ENCODE data around the gene TULP4. TPM values are rescaled to one million over a fixed set of nuclear protein-coding genes. Genes with fewer than 3 reads are reported as not detected.

Gene TULP4
- total and polyA plus RNA-seq, 2 of the 8 experiments (the other 6 are each of a cell fraction or from before 2014, with no cell fraction given) = 7.7 to 51.6 TPM

GRCh38 chr6:158284876-158285655, 27.2 kb upstream of the TULP4 start:
- Histone ChIP-seq H2AK5ac (ENCODE audit: low read depth, low read length) (no peak overlapping the region), H3K4me3 (ENCODE audit: extremely low read depth in 1 of 4, insufficient read depth in 2 of 4, low read depth in 3 of 4, low read length in 4 of 4) (peak overlapping the region in 1 of 4 experiments; percentile 38; a peak in 1 of 8 replicates), H4K20me1 (replicated peaks in 1 of 2; ENCODE audit: control insufficient read depth in 1 of 2, insufficient read depth in 2 of 2, low read length in 2 of 2) (no peaks in the 10 kb centered on the region), H2BK20ac (ENCODE audit: low read length) (0 out of 2 replicates have a peak overlapping the region, but pooled peaks have one; percentile 43), H3K4me1 (replicated peaks in 1 of 4; ENCODE audit: control insufficient read depth in 3 of 4, insufficient read depth in 4 of 4, low read length in 3 of 4) (peaks cover 10 to 18% (median 15%) of the 10 kb centered on the region in 4 experiments; a peak in 6 of 7 replicates), H3K9ac (replicated peaks in 1 of 4; ENCODE audit: extremely low read depth in 1 of 4, low read depth in 3 of 4, low read length in 3 of 4) (peak overlapping the region in 3 of 4 experiments; percentile 24 to 42 (median 40); a peak in 5 of 7 replicates), H2BK12ac (ENCODE audit: low read depth, low read length) (no peak overlapping the region), H2BK15ac (ENCODE audit: low read length) (no peak overlapping the region), H4K5ac (ENCODE audit: insufficient read length, low read depth, low read length) (no peak overlapping the region), H3K36me3 (ENCODE audit: control insufficient read depth in 2 of 4, insufficient read depth in 4 of 4, low read length in 3 of 4) (no peaks in the 10 kb centered on the region), H3K14ac (ENCODE audit: insufficient read length) (no peak overlapping the region), H3K4ac (replicated peaks; ENCODE audit: insufficient read length, low read depth, low read length) (no peak overlapping the region), H3K79me1 (ENCODE audit: low read depth, low read length) (peaks cover 4% of the 10 kb centered on the region; the same call in 1 of the 2 replicates), H3K4me2 (ENCODE audit: insufficient read depth in 1 of 2, low read depth in 2 of 2, low read length in 2 of 2) (peak overlapping the region; percentile 37 to 58; a peak in 2 of 4 replicates), H3K56ac (replicated peaks; ENCODE audit: insufficient read length, low read depth, low read length) (no peak overlapping the region), H3K23ac (ENCODE audit: insufficient read length) (no peak overlapping the region), H3K79me2 (ENCODE audit: control insufficient read depth in 1 of 2, insufficient read depth in 2 of 2, low read length in 2 of 2) (peaks cover 0 to 32% of the 10 kb centered on the region in 2 experiments; a peak in 2 of 4 replicates), H3K23me2 (ENCODE audit: low read depth, low read length) (no peaks in the 10 kb centered on the region), H2BK5ac (ENCODE audit: low read depth, low read length) (0 out of 2 replicates have a peak overlapping the region, but pooled peaks have one; percentile 1), H3K27me3 (replicated peaks in 1 of 4; ENCODE audit: control insufficient read depth in 3 of 4, extremely low read depth in 1 of 4, insufficient read depth in 3 of 4, low read length in 3 of 4) (no peaks in the 10 kb centered on the region), H3K9me3 (ENCODE audit: insufficient read depth in 2 of 2, low read depth in 1 of 2, low read length in 1 of 2) (no peaks in the 10 kb centered on the region), H4K91ac (replicated peaks; ENCODE audit: insufficient read length, low read length) (no peak overlapping the region), H2AFZ (ENCODE audit: low read length) (no peak overlapping the region), H4K8ac (ENCODE audit: extremely low read depth, insufficient read depth, low read length) (no peak overlapping the region), H3K18ac (ENCODE audit: extremely low read depth, low read length) (no peak overlapping the region; the same call in 1 of the 2 replicates), H3K27ac (ENCODE audit: low read depth, low read length) (peak overlapping the region; percentile 60; the same call in 1 of the 2 replicates), H2BK120ac (replicated peaks; ENCODE audit: low read depth, low read length) (no peak overlapping the region)
- 81% methylated on average over 6 of the region's 6 CpGs; no CpG with 5 or more reads in 1 of the 2 experiments for WGBS, 2 experiments (ENCODE audit: extremely low coverage in 1 of 2, insufficient coverage in 1 of 2, insufficient read length in 1 of 2, insufficient replicate concordance in 2 of 2, low coverage in 1 of 2, low lambda C conversion rate in 2 of 2, missing lambda C conversion rate in 1 of 2)
- DNase-seq (ENCODE audit: low read depth in 1 of 2, low spot score in 2 of 2) = no peak
- ChIA-PET POLR2A (ENCODE audit: partially characterized antibody) (interaction anchor here (1.1 kb wide), 1 partner anchor 22 kb away, joined by 3 read pairs; no protein-coding TSS in a partner anchor), CTCF (ENCODE audit: partially characterized antibody) (interaction anchor here (0.7 to 1.3 kb wide), 2 partner anchors 34 to 64 kb away, joined by 3 to 4 read pairs; no protein-coding TSS in a partner anchor)
- FAIRE-seq = no peak
- no peak for TF ChIP-seq BCL11A (IDR thresholded peaks at IDR 0.05; ENCODE audit: low read depth in 2 of 2, low read length in 2 of 2)
- TF ChIP-seq HDAC2 (IDR thresholded peaks at IDR 0.05; ENCODE audit: borderline replicate concordance in 1 of 2, low read depth in 2 of 2, low read length in 2 of 2) = 0 out of 4 replicates have a peak, but pooled peaks of 1 of the 2 experiments have one; percentile 76
- no peak for TF ChIP-seq RBBP5 (IDR thresholded peaks at IDR 0.05; ENCODE audit: borderline replicate concordance, low read depth, low read length)
- no peak for TF ChIP-seq POLR2AphosphoS5 (IDR thresholded peaks at IDR 0.05; ENCODE audit: low read depth, low read length)
- TF ChIP-seq CEBPB (IDR thresholded peaks at IDR 0.05; ENCODE audit: low read depth, low read length) = no peak
- TF ChIP-seq USF2 (IDR thresholded peaks at IDR 0.05; ENCODE audit: low read length) = no peak
- TF ChIP-seq EGR1 (IDR thresholded peaks at IDR 0.05; ENCODE audit: borderline replicate concordance, low read depth, low read length) = no peak
- no peak for TF ChIP-seq GTF2F1 (IDR thresholded peaks at IDR 0.05; ENCODE audit: borderline replicate concordance, low read depth, low read length)
